HG03064 (cell line): Measurements from ENCODE around the gene NAP1L2.
"Not testable (repeated sequence)": the region's sequence is repeated elsewhere in the genome, so short reads cannot be mapped to it uniquely, and the experiment has no call there.

Source experiments
- ATAC-seq: cut with Tn5 transposase; IDR thresholded peaks from one replicate; pipeline ENCODE4 v1.9.1; 2021; ENCODE audit warnings: low read depth; ENCODE audit not compliant: unreplicated experiment

The NAP1L2 gene, protein sequence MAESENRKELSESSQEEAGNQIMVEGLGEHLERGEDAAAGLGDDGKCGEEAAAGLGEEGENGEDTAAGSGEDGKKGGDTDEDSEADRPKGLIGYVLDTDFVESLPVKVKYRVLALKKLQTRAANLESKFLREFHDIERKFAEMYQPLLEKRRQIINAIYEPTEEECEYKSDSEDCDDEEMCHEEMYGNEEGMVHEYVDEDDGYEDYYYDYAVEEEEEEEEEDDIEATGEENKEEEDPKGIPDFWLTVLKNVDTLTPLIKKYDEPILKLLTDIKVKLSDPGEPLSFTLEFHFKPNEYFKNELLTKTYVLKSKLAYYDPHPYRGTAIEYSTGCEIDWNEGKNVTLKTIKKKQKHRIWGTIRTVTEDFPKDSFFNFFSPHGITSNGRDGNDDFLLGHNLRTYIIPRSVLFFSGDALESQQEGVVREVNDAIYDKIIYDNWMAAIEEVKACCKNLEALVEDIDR

DNA sequence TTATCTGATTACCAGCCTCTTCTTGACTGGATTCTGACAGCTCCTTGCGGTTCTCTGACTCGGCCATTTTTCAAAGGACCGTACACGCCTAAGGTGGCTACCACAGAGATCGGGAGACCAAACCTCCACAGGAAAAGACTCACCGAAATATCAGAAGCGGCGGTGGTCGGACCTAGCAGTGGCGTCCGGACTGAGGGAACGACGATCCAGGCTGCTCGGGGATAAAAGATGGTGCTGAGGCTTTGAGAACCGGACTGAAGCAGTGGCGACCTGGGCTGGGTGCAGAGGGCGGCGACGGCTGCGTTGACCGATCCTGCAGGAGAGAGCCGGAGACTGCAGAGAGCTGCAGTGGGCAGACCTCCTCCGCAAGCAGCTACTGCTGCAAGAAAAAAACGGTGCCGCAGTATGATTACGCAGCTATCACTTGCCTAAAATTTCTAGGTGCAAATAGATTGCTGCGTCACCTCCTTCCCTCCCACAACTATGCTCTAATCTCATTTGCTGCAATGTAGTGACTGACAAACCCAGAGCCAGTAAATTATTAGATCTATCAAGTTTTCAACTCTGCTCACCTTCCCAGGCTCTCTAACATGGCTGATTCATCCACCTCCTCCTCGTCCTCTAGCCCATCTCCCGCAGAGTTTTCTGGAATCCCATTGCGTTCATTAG, at the start of gene NAP1L2:
Gene NAP1L2, minus strand, starts transcription at position 426 of the 669 bp plus-strand sequence. Its CDS starts 359 bp downstream, at position 67.
- peak; percentile 88 for ATAC-seq

DNA sequence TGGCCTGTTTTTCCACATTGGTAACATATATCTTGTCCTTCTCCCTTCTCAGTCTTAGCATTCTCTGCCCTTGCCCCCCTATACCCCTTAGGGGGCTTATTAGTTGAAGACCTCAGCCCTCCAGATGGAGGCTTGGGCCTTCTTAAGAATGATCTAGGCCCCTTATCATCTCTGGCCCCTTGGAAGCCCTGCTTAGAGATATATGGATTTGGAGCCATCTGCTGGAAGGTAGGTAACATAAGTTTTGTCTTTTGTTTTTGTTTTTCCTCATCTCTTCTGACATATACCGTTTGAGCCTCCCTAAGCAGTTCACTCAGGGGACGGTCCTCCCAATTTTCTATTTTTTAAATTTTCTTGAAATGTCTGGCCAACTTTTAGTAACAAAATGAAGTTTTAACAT, 48.3 kb upstream of the NAP1L2 start:
- ATAC-seq: no peak

DNA sequence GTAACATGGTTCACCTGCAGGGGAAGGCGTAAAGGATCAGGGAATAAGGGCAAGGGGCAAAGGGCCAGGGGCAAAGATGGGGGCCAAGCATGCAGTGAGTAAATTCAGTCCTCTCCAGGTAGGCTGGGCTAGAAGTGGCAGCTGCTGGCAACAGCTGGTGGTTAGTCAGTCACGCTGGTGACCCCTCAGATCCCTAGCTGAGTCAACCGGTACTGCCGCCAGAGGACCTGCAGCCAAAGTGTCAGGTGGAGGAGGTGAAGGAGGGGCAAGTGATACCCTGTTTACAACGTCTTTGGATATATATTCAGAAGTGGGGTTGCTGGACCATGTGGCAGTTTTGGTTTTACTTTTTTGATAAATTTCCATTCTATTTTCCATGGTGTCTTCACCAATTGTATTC, 24.6 kb upstream of the NAP1L2 start:
- no peak for ATAC-seq

DNA sequence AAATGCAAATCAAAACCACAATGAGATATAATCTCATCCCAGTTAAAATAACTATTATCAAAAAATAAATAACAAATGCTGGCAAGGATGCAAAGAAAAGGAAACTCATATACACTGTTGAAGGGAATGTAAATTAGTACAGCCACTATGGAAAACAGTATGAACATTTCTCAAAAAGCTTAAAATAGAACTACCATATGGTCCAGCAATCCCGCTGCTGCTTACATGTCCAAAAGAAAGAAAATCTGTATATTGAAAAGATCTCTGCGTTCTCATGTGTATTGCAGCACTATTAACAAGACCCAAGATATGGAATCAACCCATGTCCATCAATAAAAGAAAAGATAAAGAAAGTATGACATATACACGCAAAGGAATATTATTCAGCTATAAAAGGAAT, 3.0 kb upstream of the NAP1L2 start:
- ATAC-seq: no peak

DNA sequence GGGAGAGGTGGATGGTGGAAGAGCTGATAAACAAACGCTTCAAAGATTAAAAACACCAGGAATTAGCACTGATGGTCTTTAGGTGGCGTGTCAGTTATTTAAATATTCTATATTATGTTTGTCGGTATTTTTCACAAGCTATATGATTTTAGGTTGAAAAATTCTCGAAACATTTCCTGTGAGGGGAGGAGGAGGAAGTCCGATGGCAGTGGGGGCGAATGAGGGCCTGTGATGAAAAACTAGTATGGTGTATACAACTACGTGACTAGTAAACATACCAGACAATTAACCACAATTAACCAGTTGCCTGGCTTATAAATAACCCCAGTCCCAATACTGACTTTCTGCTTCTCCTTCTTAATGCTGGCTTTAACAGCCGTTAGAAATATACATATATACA, 595 bp upstream of the NAP1L2 start:
- no peak for ATAC-seq

DNA sequence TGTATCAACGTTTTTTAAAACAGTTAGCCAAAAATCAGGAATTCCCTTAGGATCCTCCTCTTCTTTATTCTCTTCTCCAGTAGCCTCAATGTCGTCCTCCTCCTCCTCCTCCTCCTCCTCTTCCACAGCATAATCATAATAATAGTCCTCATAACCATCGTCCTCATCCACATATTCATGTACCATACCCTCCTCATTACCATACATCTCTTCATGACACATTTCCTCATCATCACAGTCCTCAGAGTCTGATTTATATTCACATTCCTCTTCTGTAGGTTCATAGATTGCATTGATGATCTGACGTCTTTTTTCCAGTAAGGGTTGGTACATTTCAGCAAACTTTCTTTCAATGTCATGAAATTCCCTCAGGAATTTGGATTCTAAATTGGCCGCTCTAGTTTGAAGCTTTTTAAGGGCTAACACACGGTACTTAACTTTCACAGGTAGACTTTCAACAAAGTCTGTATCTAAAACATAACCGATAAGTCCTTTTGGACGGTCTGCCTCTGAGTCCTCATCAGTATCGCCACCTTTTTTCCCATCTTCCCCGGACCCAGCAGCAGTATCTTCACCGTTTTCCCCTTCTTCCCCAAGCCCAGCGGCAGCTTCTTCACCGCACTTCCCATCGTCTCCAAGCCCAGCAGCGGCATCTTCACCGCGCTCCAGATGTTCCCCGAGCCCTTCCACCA, 771 bp downstream of the NAP1L2 start:
- no peak for ATAC-seq

DNA sequence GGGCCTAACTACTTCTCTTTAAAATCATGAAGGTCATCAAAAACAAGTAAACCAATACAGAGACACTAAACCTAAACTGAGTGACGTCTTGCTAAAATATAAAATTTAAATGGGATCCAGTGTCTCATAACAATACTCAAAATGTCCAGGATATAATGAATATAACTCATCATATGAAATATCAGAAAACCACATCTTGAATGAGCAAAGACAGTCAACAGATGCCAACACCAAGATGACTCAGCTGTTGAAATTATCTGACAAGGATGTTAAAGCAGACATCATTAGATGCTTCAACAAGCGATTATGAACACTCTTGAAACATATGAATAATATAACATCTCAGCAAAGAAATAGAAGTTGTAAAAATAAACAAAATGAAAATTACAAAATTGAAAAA, 8.3 kb downstream of the NAP1L2 start:
- no peak for ATAC-seq

DNA sequence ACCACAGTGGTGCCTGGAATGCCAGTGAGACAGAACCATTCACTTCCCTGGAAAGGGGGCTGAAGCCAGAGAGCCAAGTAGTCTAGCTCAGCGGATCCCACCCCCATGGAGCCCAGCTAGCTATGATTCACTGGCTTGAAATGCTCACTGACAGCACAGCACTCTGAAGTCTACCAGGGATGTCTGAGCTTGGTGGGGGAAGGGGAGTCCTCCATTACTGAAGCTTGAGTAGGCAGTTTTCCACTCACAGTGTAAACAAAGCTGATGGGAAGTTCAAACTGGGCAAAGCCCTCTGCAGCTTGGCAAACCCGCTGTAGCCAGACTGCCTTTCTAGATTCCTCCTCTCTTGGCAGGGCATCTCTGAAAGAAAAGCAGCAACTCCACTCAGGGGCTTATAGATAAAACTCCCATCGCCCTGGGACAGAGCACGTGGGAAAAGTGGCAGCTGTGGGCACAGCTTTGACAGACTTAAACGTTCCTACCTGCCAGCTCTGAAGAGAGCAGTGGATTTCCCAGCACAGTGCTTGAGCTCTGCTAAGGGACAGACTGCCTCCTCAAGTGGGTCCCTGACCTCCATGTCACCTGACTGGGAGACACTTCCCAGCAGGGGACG, 32.0 kb downstream of the NAP1L2 start:
- no peak for ATAC-seq

DNA sequence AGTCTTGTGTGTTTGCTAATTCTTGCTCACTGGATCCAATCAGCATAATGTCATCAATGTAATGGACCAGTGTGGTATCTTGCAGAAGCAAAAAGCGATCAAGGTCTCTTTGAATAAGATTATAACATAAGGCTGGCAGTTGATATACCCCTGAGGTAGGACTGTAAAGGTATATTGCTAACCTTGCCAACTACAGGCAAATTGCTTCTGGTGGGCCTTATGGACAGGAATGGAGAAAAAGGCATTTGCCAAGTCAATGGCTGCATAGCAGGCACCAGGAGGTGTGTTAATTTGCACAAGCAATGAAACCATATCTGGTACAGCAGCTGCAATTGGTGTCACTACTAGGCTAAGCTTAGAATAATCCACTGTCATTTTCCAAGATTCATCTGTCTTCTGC, 45.7 kb downstream of the NAP1L2 start:
- not testable (repeated sequence) for ATAC-seq
